ENCODE data around the gene INTS6. TPM values are rescaled to one million over a fixed set of nuclear protein-coding genes. Genes with fewer than 3 reads are reported as not detected.

Gene INTS6
- 29.7 and 36.9 TPM in 2 replicates for total RNA-seq

GRCh38 chr13:51452361-51453206, at the start of gene INTS6:
Gene INTS6 (minus strand): TSS chr13:51453036. CDS start chr13:51452525, 511 bp downstream.

GRCh38 chr13:51339354-51339753, 113.5 kb downstream of the INTS6 start, which contains the start of gene SERPINE3:
Gene SERPINE3 (plus strand): TSS chr13:51339691. CDS start chr13:51341092, 1,401 bp downstream.

Other genes with a start within 250 kb of the INTS6 start
- gene FAM124A, start 230.6 kb downstream of the INTS6 start, total RNA-seq = 1.9 and 4.2 TPM in 2 replicates
- not detected in 2 replicates for gene SERPINE3, start 113.3 kb downstream of the INTS6 start, total RNA-seq
- 1.4 and 2.9 TPM in 2 replicates for gene WDFY2, start 131.4 kb upstream of the INTS6 start, total RNA-seq

Data from endothelial cell of coronary artery (primary cell).